ENCODE measurements around the gene PRKAG1.

Gene PRKAG1

DNA sequence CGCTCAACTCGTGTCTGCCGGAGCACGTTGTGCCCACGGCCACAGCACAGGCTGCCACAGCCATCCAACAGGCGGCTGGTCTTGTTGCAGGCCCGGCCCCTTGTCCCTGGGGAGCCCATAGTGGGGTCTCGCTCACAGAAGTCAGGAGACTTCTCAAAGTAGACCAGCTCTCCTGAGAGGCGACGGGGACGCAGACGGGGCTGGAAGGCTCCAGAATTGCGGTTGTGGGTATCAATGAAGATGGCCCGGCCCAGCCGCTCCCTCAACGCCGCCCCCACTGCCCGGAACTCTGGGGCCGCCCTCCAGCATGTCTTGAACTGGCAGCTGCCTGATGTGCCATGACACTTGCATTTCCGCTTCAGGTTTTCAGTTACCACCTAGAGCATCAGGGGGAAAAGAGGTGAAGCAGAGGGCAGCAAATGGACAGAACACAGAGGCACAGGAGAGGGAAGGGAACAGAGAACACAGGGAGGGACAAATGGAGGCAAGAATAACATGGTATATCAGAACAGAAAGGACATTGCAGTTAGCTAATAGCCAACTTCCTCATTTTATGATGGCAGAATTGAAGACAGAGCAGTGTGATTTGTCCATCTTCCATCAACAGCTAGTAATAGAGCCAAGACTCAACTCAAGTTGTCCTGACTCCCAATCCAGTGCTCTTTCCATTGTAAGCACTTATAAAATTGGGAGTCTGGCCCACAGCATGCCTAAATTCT lies 52.2 kb downstream of the PRKAG1 start:
- no peak for DNase-seq (ENCODE audit: low read depth)

GRCh38 chr12:48965298-48965838 lies 53.2 kb downstream of the PRKAG1 start:
- DNase-seq (ENCODE audit: low read depth): no peak

DNA sequence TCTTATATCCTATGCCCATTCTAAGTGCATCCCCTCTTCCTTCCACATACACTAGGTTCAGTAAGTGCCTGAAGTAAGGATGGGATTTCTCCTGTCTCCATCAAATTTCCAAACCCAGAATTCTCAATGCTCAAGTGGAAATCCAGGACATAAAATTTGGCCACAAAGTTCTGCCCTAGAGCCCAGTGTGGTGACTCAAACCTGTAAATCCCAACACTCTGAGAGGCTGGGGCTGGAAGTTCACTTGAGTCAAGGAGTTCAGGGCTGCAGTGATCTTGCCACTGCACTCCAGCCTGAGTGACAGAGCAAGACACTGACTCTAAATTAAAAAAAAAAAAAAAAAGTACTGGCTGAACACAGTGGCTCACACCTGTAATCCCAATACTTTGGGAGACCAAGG lies 56.8 kb downstream of the PRKAG1 start:
- no peak for DNase-seq (ENCODE audit: low read depth)

DNA sequence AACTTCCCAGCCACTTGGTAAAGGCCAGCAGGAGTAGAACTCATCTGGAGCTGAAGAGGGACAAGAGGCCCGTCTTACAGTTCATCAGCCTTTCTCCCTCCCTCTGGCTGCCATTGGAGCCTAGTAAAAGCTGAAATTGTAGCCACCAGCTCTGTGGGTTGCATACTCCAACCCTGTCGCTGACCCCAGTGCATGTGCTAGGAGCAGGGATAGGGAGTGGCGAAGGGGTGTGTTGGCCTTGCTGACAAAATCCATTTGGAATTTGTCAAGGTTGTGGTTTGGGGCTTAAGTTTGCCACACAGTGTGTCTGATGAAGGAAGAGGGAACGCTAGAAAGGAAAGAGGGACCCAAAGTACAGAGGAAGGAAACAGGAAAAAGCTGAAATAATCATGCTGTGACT lies 57.2 kb downstream of the PRKAG1 start:
- DNase-seq (ENCODE audit: low read depth): peak; percentile 54

DNA sequence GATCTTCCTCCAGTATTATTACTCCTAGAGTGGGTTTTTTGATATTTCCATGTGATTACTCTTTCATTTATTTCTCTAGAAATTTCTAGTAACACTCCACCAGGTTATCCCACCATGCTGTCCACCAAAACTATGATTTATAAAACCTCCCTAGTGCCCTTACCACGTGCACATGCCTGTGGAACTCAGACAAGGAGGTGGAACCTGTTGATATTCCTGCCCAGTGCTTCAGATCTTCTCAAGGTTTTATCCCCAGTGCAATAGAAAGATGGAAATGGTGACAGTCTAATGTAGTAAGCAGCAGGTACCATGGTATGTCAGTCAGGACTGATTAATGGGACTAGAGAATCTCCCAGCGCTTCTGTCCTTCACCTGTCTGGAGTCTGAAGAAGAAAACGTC lies 57.7 kb downstream of the PRKAG1 start:
- DNase-seq (ENCODE audit: low read depth): no peak

DNA sequence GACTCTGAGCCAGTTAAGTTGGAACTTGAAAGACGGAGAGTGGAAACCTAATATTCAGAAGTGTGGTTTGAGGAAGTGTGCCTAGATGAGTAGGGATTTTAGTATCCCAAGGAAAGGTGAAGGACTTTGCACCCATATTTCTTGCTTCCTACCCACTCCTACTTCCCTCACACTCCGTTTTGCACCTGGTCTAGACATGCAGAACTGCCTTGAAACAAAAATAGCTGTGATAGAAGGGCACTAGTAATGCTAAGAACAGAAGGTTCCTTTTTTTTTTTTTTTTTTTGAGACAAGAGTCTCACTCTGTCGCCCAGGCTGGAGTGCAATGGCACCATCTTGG lies 60.6 kb downstream of the PRKAG1 start:
- no peak for DNase-seq (ENCODE audit: low read depth)

GRCh38 chr12:48957141-48958048 lies 61.2 kb downstream of the PRKAG1 start, which contains the start of gene ARF3:
TSS of gene ARF3 (minus strand) at chr12:48957487. CDS start at chr12:48941095, 16,392 bp downstream.
- peak; percentile 62 for DNase-seq (ENCODE audit: low read depth)

DNA sequence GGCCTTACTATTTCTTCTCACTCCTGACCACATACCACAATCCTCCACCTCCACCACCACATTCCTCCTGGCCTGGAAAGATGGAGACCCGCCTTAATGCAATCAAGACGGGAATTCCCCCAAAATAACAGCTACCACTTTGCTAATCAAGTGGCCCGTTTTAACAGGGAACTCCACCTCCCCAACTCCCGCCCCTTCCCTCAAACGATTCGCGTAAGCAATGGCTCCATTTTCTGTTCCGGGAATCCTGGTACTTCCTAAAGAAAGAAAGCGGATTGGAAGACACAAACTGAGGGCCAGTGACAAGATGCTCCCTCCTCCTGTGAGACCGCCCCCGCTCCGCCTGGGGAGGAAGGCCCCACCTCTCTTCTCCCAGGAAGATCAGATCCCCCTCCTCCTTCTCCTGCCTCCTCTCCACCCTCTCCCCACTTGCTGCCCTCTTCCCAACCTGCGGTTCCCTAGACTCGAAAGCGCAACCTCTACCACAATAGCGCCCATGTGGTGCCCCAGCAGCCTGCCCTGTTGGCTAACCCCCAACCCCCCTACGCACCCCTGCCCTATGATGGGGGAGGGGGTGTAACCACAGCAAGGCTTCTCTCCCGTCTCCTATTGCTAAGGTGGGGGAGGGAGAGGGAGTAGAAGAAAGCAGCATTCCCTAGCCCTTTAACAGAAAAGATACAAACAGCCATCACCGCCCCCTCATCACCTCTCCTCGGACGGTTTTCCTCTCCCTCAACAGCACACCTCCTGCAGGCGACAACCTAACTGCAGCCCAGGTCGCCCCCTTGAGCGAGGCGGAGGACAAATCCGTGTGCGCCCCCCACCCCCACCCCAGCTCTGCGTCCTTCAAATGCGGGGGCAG lies 62.1 kb downstream of the PRKAG1 start:
- DNase-seq (ENCODE audit: low read depth): peak; percentile 83

GRCh38 chr12:48954841-48955501 lies 63.6 kb downstream of the PRKAG1 start:
- DNase-seq (ENCODE audit: low read depth): no peak

DNA sequence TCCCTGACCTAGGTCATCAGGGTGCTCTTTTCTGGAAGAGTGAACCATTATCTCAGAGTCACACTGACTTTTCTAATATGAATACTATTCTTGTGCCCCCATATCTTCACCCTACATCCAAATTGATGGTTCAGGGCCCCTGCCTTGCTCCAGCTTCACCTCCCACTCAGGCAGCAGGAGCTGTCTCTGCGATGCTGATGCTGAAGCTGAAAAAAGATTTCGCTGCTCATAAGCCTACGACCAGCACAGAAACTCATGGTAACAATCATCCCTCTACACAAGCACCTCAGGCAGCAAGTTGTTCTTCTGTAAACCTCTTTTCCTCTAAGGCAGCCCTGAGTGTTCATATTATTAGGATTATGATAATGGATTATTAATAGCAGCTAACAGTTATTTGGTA lies 64.5 kb downstream of the PRKAG1 start:
- DNase-seq (ENCODE audit: low read depth): no peak

DNA sequence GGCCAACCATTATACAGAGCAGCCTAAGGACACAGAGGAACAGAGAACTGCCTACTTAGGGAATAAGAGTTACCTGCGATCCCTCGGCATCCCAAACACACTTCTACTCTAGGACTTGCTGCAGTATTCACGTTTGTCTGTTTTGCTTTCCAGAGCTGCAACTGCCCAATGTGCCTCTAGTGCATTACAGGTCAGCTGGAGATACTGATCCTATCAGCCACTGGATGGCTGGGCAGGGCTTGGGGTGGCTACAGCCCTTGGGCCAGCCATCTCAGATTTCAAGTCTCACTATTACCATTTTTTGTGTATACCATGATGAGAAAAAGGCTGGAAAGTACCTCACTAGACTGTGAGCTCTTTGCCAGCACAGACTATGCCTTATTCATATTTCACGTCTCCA lies 65.9 kb downstream of the PRKAG1 start:
- DNase-seq (ENCODE audit: low read depth): no peak
